GM21576 (cell line): ENCODE data around the gene SLC4A8.
A peak's percentile ranks its signal among the peaks of the same experiment; 100 is the strongest.

Experiments
- ATAC-seq: cut with Tn5 transposase; IDR thresholded peaks from one replicate; pipeline ENCODE4 v1.9.1; 2021; ENCODE audit warnings: mild to moderate bottlenecking, moderate library complexity; ENCODE audit not compliant: unreplicated experiment

The SLC4A8 gene

DNA sequence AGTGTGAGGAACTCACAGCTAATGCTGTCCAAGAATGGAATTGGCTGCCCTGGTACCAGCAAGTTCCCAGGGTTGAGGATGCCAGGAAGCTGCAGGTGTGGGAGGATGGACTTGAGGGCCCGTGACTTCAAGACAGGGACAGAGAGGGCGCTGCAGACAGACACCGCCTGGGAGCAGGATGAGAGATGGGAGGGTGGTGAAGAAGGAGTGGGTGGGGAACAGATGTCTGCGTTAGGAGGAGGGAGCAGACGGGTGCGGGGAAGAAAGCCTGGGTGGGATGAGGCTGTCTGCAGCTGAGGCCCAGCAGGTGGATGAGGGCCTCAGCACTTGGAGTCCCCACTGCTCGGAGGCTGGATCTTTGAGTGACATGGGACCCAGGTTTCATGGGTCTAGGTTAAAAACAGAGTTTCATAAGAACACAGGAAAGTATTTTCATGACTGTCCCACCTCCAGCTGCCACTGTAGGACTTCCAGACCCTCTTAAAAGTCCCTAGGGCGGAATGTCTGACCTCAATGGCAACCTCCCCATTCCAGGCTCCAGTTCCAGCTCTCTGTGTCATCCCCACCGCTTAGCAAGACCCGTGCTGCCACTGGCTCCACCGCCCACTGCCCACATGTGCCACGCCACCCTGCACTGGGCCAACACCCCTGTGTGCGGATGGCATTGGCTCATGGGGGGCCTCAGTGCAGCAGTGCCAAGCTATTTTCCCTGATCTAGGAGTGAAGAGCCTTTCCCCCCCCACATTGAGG, 96.1 kb downstream of the SLC4A8 start:
- ATAC-seq = no peak

DNA sequence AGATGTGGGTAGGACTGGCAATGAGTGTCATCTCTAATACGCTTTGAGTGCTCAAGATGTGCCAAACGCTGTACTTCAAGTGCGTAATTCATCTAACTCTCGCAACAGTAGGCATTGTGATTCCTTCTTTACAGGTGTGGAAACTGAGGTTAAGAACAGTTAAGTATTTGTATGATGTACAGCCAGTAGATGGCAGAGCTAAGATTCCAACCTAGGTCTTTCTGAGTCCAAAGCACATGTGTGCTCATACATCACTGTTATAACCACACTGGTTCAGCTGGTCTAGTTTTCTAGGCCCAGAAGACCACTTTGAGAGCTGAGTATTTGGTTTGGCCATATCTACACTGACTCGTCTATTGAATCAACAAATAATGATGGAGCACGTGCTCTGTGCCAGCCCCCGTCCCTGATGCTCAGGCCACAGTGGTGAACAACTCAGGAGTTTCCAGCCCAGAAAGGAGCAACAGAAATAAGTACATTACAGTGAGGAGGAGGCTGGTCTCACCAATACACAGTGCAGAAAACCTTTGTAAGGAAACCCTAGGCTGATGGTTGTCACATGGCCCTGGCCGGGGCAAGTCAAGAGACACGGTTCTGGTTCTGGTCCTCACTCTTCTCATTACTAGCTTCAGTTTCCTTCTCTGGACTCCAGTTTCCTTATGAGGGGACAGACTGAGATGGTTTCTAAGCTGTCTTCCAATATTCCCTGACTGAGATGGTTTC, 97.1 kb downstream of the SLC4A8 start:
- no peak for ATAC-seq

DNA sequence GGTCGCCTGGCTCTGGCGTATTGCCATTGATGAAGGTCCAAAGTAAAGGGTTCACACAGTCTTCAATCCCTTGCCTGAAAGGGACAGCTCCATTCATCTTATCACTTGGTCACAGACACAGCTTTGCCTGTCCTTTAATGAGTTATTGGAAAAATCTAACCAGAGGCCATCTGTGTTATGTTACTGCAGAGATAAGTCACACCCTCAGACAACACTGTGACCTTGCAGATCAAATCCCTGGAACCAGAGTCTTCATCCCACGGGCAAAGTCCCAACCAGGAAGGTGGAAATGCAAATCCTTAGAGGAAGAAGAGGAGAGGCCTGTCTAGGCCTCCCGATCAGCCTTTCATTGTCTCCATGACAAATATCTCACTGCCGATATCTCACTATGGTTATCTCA, 98.1 kb downstream of the SLC4A8 start:
- ATAC-seq = no peak

DNA sequence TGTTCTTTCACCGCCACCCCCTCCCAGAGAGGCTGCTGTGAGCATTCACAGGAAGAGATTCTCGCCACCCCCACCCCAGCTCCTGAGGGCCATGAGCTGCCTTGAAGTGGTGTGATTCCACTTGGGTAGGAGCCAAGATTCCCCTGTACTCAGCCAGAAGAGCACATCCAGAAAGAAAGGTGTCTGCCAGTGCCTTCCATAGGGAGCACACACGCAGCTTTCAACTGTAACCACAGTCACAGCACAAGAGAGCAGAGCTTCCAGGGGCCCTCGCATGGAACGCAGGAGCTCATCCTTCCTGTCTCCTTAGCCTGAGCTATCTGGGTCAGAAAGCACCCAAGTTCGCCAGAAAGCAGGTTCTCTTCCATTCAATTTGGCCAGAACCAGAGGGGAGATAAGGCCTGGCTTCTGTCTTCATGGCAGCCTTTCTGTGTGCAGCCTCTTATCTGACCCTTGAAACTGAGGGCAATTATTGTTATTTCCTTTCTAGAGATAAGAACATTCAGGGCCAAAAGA, 99.8 kb downstream of the SLC4A8 start:
- no peak for ATAC-seq

DNA sequence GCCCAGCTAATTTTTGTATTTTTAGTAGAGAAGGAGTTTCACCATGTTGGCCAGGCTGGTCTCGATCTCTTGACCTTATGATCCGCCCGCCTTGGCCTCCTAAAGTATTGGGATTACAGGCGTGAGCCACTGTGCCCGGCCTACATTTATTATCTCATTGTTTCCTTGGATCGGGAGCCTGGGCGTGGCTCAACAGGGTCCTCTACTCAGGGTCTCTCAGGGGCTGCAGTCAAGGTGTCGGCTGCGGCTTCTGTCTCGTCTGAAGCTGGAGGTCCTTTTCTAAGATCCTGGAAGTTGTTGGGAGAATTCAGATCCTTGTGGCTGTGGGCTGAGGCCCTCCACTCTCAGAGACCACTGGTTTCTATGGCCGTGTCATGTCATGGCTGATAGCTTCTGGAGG, 100.9 kb downstream of the SLC4A8 start:
- ATAC-seq = no peak

DNA sequence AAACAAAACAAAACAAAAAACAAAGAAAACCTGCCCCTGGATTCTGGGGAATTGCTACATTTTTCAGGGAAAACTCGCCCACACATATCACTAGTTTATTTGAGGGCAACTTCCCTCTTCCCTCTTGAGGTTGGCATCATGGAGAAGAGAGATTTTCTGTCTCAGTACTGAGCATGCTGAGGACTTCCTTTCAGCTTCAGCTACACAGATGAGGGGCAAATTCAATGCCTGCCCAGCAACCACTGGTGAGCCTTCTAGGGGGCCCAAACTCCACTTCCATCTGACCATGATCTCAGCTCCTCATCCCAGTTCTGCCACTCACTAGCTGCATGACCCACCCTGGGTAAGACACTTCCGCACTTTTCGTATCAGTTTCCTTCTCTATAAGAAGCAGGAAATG, 103.3 kb downstream of the SLC4A8 start:
- ATAC-seq = no peak

DNA sequence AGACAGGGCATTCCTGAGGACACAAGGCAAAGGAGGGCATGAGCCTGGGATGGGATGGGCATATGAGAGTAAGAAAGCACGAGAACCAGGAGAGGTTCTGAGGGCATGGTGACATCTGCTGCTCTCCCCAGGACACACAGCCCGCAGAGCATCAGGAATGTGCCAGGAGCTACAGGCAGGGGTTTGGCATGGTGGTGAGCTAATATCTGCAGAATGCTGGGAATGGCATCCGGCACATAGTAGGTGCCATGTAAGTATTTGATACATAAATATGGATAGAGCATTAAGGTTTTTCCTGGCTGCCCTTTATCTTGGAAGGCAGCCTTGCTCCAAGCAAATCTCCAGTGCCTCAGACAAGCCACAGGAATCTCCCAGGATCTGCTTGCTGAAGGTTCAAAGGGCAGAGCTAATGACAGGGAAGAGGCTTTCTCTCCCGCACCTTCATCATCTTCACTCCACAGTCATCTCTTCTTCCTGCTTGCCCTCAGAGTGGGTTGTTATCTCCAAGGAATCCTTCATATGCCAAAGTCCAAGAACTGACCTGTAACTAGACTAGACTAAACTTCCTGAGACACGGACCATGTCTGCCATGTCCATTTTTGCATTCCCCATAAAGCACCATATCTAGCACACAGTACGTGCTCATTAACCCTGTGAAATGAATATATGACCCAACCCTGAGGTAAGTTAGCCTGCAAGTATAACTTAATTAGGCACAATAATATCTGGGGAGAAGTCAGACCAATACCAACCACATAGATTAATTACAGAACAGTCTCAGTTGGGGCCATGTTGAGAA, 104.4 kb downstream of the SLC4A8 start:
- no peak for ATAC-seq

DNA sequence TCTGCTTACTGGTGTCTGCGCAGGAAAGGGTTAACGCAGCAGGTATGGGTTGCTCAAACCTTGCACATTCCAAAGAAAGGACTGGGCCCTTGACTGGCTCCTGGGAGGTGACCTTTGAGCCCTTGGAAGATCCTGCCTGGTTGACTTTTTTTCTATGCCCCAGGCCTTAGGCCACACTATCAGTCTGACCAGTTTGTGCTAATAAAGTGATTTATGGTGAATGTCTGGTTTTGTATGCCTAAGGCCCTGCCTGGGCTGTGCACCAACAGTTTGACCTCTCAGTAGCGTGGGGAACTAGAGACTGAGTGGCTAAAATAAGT, 105.0 kb downstream of the SLC4A8 start:
- no peak for ATAC-seq

DNA sequence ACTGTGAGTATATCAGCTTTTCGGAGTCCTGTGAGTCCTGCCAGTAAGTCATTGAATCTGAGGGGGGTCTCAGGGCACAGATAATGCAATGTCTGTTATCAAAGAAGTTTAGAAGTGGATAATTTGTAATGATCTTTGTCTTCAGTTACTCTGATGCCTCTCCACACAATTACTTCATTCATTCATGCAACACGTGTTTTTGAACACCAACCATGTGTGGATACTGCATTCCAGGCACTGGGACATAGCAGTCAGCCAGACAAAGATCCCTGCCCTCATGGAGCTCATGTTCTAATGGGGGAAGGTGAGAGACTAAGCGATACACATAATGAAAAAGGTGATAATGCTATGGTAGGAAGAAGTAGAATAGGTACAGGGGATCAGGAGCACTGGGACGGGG, 105.6 kb downstream of the SLC4A8 start:
- no peak for ATAC-seq

DNA sequence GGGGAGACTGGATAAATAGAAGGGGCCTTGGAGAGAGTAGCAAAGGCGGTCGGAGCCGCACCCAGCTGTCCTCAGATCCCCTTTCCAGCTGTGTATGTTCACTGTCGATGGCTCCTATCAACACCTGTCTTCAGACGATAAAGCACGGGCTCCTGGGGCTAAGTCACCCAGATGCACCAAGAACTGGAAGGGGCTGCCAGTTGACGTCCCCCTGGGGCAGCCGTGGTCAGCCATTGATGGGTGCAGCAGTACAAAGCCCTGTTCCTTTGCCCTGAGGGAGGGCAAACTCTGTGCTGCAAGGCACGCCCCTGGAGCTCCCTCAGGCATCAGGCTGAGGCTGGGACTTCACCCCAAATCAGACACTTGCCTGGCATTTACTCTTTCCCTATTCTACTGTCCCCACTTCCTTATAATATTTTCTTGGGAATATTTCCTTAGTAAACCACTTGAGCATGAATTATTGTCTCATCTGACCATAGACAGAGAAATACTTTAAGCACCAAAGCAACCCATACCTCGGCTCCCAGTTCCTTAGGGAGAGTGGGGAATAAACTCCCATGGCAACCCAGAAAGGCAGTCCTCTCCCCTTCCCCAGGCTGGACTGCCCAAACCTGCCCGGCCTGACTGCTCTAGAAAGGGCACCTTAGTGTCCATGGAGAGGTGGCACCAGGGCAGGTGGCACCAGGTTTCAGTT, 106.8 kb downstream of the SLC4A8 start:
- no peak for ATAC-seq

DNA sequence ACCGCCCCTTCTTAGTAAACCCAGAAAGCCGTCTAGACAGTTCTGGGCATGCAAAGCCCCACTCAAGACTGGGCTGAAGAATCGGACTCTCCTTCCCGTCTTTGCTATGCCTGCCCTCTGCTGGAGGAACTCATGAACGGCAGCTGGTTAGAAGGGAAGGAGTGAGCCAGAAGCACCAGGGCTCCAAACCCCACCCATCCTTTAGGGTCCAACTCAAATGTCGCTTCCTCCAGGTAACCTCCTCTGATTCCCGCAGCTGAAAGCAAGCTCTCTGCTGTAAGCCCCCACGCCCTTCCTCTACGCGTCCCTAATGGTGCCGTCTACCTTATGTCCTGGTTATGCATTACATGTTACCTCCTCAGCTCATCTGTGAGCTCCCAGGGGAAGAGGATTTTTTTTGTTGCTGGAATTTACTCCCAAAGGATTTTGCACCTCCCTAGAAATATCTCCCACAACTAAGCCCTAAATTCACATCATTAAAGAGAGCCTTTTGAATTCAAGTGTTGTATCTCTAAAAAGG, 107.4 kb downstream of the SLC4A8 start:
- ATAC-seq = peak; percentile 72

DNA sequence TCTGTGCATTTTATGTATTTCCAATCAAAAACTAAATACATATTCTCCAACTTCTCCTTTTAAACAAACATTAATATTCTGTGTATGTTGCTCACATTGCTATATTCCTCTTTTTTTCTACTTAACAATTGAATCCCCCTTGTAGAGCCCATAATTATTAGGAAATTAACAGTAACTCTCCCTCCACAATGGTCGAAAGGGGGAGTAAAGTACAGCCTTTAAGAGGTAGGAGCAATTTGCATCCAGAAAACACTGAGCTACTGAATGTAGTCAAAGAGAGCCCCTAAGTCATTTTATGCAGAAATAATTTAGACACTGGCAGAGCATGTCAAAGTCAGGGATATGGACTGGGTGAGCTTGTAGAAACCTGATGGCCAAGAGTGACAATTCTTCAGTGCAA, 109.2 kb downstream of the SLC4A8 start:
- ATAC-seq = no peak

DNA sequence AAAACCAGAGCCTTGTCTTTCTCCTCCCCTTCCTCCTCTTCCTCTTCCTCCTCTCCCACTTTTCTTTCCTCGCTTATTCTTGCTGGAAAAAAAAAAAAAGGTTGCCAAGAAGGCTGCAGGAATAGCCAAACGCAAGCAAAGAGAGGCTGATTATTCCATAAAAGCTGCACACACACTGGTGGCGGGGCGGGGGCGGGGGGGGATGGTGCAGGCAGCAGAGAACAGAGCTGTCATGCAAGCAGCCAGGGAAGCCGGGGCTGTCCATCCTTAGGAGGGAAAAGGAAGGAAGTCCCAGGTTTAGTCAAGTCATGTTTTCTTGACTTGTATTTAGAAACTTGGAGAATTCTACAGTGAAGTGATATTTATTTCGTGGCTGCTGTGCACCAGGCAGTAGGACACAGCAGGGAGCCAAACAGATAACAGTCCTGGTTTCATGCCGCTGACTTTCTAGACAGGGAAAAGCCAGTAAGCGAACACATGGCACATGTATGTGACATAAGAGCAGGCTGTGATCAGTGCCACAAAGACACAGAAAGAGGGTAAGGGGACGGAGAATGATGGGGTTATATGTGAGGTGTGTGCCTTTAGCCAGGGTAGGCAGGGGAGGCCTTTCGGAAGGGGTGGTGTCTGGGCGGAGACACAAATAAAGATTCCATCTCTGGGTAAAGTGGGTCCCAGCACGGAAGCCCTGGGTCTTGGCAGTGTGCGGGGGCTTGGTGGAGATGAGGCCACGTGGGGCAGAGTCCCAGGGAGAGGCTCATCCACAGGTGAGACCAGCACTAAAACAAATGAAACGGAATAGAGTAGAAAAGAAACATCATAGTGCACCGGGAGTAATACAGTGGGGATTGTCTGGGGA, 109.8 kb downstream of the SLC4A8 start:
- ATAC-seq = no peak

DNA sequence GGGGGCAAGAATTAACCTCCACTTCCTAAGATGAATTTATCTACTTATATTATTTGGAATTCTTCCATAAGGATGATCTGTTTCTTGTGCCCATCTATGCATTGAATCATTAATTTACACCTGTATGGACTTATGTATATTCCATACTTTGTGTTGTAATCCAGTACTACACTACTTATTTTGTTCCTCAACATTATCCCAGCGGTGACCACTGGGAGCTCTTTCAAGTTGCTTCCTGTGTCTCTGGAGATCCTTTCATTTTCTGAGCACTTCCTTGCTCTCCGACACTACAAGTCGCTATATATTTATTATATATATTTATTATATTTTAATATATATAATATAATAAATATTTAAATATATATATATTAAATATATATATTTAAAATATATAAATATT, 111.5 kb downstream of the SLC4A8 start:
- no peak for ATAC-seq

DNA sequence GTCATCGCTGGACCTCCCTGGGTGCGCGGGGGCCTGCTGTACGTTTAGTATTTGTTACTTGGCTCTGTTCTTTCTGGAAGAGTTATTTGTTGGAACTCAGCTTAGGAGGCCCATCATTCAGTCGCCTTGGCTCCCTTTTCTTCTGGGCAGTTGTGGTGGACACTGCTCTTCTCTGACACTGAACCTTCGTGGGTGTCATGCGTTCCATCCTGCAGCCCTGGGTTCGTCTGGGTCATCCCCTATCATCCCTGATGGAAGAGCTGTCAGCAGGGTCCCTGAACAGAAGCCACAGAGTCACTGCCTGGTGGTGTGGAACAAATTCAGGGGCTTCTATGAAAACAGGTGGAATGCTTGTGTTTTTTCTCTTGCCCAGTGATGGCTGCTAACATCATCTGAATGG, 113.5 kb downstream of the SLC4A8 start:
- ATAC-seq = no peak

DNA sequence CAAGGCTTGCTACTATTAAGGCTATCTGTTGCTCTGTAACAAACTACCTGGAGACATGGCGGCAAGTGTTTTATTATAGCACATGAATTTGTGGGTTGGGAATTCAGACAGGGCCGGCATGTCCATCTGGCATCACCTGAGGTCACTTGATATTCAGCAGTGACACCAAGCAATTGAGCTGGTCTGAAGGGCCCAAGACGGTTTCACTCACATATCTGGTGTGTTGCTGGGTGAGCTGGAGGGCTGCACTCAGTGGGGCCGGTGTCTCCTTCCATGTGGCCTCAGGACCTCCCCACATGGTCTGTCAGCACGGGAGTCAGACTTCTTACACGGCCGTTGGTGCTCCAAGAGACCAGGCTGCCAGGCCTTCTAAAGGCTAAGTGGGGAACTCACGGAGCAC, 114.0 kb downstream of the SLC4A8 start:
- no peak for ATAC-seq

DNA sequence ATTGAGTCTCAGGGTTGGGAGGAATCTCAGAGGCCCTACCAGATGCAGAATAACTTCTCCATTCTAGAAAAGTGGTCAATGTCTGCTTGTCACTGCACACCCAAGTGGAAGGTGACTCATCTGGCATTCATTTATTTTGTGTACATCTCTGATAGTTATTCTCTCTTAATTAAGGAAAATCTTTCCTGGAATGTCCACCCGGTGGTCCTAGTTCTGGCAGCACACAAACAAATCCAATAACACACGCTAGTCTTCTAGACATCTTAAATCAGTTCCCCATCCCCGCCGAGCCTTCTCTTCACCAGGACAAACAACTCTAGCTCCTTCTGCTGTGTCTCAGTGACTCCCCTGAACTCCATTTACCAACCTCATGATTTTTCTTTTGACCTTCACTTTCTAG, 116.4 kb downstream of the SLC4A8 start:
- no peak for ATAC-seq

DNA sequence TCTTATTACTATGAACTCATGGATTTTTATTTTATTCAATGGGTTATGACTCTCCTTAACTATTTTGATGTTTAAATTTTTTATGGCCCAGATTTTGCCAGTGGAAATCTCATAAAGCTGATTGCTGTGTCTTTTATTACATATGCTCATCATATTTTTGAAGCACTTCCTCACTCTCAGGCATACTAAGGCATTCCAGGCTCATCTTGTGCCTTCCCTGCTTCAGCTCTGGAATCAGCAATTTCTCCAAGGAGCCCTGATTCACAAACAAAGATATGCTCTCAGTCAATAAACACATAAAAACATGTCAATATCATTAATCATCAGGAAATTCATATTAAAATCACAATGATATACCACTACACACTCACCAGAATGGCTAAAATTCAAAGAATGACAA, 121.5 kb downstream of the SLC4A8 start:
- no peak for ATAC-seq

DNA sequence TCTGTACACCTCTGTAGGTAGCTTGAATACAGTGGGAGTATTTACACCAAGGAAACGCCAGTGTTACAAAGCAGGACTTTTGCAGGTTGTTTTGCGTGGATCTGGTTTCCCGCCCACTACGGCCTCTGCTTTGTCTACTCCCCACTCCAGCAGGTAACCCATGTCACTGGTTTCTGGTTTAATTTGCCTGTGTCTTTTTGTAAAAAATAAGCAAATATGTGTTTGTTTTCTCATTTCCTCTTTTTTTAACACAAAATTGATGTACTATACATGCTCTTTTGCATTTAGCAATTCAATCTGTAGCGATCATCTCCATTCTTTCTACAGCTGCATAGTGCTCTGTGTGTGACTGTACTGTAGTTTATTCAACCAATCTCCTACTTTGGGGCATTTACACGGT, 123.0 kb downstream of the SLC4A8 start:
- no peak for ATAC-seq

DNA sequence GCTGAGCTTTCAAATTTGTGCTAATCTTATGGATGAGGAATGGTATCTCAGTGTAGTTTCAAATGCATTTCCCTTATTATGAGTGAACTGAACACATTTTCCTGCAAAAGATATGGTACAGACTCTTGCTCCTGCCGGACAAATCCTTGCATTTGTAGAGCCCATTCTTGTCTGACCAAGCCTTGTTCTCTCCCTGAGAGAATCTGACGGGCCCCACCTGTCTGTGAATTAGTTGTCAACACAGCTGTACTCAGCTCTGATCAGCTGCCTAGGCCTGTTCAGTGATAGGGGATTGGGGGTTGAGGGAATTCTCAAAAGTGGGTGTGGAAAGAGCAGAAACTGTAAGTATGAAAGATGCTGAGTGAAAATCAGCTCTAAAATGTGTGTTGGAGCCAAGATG, 123.6 kb downstream of the SLC4A8 start:
- no peak for ATAC-seq
